Bronchial epithelial cell (primary cell): ENCODE data around the gene GLG1. TPM values are rescaled to one million over a fixed set of nuclear protein-coding genes. Genes with fewer than 3 reads are reported as not detected.
"Not testable (repeated sequence)": the region's sequence is repeated elsewhere in the genome, so short reads cannot be mapped to it uniquely, and the experiment has no call there.

Experiments
- DNase-seq: peaks from one replicate; pipeline ENCODE4 v3.0.0-alpha.2; 2010; ENCODE audit warnings: low read depth
- FAIRE-seq: peaks from 2 replicates; lab custom pipeline; 2011; peaks lifted over from hg19 to GRCh38; lab: Jason Lieb, UNC
- H3K27me3 ChIP-seq: 2 replicates; pipeline ENCODE4 v1.5.1; 2011; ENCODE audit warnings: low read length; ENCODE audit not compliant: control insufficient read depth, insufficient read depth
- H3K36me3 ChIP-seq: 2 replicates; pipeline ENCODE4 v1.5.1; 2011; ENCODE audit warnings: low read length; ENCODE audit not compliant: control insufficient read depth, insufficient read depth
- H3K4me3 ChIP-seq: 2 replicates; pipeline ENCODE4 v1.5.1; 2011; ENCODE audit warnings: mild to moderate bottlenecking, low read depth, low read length, control low read depth
- CTCF ChIP-seq: IDR thresholded peaks from 2 replicates; pipeline ENCODE4 v1.5.1; 2011; ENCODE audit warnings: mild to moderate bottlenecking, moderate library complexity, low read length, control low read depth, inconsistent platforms; ENCODE audit not compliant: insufficient read depth, severe bottlenecking
- total RNA-seq: library from RNA; depleted of rRNA; stranded (reverse); fragments of >200 nt; gene quantifications from 2 replicates; pipeline ENCODE4 v1.2.1, GENCODE V29; 2014

The GLG1 gene
- total RNA-seq, 1 donor from 2014 or later, result 65.0 TPM

GRCh38 chr16:74524926-74525325 lies 82.0 kb downstream of the GLG1 start:
- H3K4me3 ChIP-seq, result no peak overlapping the region
- H3K27me3 ChIP-seq, result no peaks in the 10 kb centered on the region
- TF ChIP-seq CTCF, result no peak
- DNase-seq, result no peak
- H3K36me3 ChIP-seq, result peaks cover 2% of the 10 kb centered on the region
- no peak for FAIRE-seq

- FAIRE-seq, result no peak
Observed at GRCh38 chr16:74524117-74524516, 82.8 kb downstream of the GLG1 start.

GRCh38 chr16:74523706-74524105 lies 83.2 kb downstream of the GLG1 start:
- H3K36me3 ChIP-seq, DNase-seq, FAIRE-seq, H3K27me3 ChIP-seq, H3K4me3 ChIP-seq: not testable (repeated sequence)

More at GRCh38 chr16:74524117-74524516, 82.8 kb downstream of the GLG1 start:
- DNase-seq, result no peak
- peaks cover 2% of the 10 kb centered on the region for H3K36me3 ChIP-seq
- no peak for TF ChIP-seq CTCF
- no peak overlapping the region for H3K4me3 ChIP-seq
- no peaks in the 10 kb centered on the region for H3K27me3 ChIP-seq

DNA sequence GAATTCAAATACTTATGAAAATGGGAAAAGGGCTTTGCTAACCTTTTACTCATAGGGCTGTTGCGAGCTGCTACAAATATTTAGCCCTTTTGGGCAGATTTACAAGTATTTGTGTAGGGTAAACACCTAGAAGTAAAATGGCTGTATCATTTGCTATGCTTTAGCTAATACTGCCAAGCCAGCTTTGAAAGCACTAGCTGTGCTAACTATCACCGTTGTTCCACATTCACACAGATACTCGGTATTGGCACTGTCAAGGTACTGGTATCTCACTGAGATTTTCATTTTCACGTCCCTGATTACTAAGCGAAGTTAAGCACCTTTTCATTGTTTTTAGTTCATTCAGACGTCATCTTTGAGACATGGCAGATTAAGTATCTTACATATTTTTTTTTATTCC lies 84.8 kb downstream of the GLG1 start:
- no peak for TF ChIP-seq CTCF
- FAIRE-seq, result no peak

GRCh38 chr16:74521691-74522090 lies 85.2 kb downstream of the GLG1 start:
- no peak for DNase-seq
- H3K27me3 ChIP-seq, result no peaks in the 10 kb centered on the region
- peaks cover 2% of the 10 kb centered on the region for H3K36me3 ChIP-seq
- TF ChIP-seq CTCF, result no peak
- no peak for FAIRE-seq
- no peak overlapping the region for H3K4me3 ChIP-seq

More for the DNA sequence above, 84.8 kb downstream of the GLG1 start:
- Histone ChIP-seq H3K4me3 (no peak overlapping the region), H3K27me3 (no peaks in the 10 kb centered on the region), H3K36me3 (peaks cover 2% of the 10 kb centered on the region)
- no peak for DNase-seq

GRCh38 chr16:74518934-74519333 lies 88.0 kb downstream of the GLG1 start:
- DNase-seq, H3K36me3 ChIP-seq, FAIRE-seq, H3K27me3 ChIP-seq, H3K4me3 ChIP-seq: not testable (repeated sequence)

DNA sequence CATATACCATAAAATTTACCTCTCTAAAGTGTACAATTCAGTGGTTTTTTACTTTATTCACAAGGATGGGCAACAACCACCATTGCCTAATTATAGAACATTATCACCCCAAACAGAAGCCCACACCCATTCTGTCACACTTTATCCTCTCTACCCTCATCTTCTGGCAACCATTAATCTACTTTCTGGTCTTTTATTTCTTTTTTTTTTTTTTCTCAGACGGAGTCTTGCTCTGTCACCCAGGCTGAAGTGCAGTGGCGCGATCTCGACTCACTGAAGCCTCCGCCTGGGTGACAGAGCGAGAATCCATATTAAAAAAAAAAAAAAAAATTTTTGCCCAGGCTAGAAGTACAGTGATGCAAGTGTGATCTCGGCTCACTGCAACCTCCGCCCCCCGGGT lies 95.0 kb downstream of the GLG1 start:
- DNase-seq (no peak), FAIRE-seq (no peak)
- no peak for TF ChIP-seq CTCF
- Histone ChIP-seq H3K36me3 (no peaks in the 10 kb centered on the region), H3K27me3 (no peaks in the 10 kb centered on the region), H3K4me3 (no peak overlapping the region)
